Measurements from ENCODE around the gene DDN.
A peak's percentile ranks its signal among the peaks of the same experiment; 100 is the strongest.

The DDN gene

DNA sequence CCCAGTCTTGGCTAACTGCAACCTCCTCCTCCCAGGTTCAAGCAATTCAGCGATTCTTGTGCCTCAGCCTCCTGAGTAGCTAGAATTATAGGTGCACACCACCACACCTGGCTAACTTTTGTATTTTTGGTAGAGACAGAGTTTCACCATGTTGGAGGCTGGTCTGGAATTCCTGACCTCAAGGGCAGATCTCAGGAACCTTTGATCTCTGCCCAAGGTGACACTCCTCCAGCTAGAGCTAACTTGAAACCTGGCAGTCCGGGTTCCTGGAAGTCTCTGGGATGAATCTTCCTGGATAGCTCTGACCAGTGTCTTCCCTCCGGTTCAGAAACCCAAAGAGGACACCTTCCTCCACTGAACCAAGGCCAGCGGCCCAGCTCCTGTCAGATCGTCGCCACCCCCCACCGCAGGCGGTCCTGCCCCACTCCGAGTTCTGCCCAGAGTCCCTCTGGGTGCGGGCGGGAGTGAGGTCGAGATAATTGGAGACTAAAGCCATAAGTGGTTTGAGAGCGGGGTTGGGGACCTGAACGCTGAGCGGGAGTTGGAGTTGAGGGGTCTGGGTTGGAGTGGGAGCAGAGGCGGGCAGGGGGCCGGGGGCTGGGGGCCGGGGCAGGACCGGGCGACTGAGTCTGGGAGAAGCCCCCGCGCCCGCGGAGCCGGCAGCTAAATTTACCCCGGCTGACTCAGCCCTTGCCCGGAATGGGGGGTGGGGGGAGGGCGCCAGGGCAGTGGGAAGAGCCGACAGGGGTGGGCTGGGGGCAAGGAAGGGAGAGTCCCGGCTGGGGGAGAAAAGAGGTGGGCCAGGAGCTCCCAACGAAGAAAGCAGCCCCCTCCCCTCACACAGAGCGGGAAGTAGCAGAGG, 4.7 kb downstream of the DDN start:
- Histone ChIP-seq H3K4me3 (ENCODE audit: low read depth, low read length) (no peak overlapping the region), H3K9me3 (ENCODE audit: severe bottlenecking) (no peaks in the 10 kb centered on the region), H3K36me3 (no peaks in the 10 kb centered on the region), H3K27ac (no peak overlapping the region), H3K27me3 (ENCODE audit: insufficient read depth, low read depth, severe bottlenecking) (peaks cover 8% of the 10 kb centered on the region)
- DNase-seq: no peak
- TF ChIP-seq, protein P1, sequence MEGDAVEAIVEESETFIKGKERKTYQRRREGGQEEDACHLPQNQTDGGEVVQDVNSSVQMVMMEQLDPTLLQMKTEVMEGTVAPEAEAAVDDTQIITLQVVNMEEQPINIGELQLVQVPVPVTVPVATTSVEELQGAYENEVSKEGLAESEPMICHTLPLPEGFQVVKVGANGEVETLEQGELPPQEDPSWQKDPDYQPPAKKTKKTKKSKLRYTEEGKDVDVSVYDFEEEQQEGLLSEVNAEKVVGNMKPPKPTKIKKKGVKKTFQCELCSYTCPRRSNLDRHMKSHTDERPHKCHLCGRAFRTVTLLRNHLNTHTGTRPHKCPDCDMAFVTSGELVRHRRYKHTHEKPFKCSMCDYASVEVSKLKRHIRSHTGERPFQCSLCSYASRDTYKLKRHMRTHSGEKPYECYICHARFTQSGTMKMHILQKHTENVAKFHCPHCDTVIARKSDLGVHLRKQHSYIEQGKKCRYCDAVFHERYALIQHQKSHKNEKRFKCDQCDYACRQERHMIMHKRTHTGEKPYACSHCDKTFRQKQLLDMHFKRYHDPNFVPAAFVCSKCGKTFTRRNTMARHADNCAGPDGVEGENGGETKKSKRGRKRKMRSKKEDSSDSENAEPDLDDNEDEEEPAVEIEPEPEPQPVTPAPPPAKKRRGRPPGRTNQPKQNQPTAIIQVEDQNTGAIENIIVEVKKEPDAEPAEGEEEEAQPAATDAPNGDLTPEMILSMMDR (IDR thresholded peaks at IDR 0.05; ENCODE audit: low read depth, low read length): no peak

DNA sequence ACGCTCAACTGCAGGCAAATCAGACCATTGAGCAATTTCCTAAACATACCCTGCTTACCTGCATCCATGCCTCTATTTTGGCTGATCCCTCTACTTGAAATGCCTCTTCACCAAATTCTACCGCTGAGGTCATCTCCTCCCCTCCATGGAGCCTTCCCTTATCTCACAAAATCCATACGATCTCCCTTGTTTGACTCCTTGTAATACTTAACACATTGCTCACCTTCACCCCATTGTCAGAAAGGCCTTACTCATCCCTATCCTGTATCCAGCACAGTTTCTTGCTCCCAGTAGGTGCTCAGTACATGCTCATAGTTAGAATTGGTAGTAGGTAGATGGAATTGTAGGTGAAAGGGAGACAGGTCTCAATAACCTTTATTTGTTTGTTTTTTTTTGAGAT, 5.4 kb downstream of the DDN start:
- DNase-seq: no peak
- no peak overlapping the region for H3K4me3 ChIP-seq (ENCODE audit: low read depth, low read length)
- no peak overlapping the region for H3K27ac ChIP-seq
- TF ChIP-seq, protein P1 (IDR thresholded peaks at IDR 0.05; ENCODE audit: low read depth, low read length): no peak
- no peaks in the 10 kb centered on the region for H3K9me3 ChIP-seq (ENCODE audit: severe bottlenecking)
- H3K27me3 ChIP-seq (ENCODE audit: insufficient read depth, low read depth, severe bottlenecking): peaks cover 8% of the 10 kb centered on the region
- no peaks in the 10 kb centered on the region for H3K36me3 ChIP-seq

DNA sequence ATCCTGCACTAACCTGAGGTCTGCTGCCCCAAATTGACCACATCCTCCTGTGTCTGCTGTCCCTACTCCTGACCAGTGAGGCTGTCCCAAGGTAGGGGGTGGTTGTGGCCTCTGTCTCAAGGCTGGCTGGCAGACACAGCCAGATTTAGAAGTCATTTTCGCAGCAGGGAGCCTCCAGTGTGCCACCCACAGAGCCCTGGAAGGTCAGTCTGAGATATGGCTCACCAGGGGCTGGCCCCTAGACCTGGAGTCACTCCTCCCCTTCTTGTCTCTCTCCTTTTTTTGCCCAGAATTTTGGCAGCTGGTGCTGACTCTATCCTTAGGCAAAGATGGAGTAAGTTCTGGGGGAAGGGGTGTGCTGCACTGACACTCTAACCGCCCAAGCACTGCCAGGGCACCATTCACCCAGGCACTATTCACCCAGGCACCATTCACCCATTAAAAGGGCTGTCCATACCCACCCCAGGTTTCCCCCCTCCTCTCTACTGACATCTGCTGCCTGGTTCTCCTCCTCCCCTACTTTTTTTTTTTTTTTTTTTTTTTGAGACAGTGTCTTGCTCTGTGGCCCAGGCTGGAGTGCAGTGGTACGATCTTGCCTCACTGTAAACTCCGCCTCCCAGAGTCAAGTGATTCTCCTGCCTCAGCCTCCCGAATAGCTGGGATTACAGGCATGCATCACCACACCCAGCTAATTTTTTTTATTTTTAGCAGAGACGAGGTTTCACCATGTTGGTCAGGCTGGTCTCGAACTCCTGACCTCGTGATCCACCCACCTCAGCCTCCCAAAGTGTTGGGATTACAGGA, 7.7 kb downstream of the DDN start:
- Histone ChIP-seq H3K27ac (no peak overlapping the region), H3K36me3 (no peaks in the 10 kb centered on the region), H3K27me3 (ENCODE audit: insufficient read depth, low read depth, severe bottlenecking) (no peaks in the 10 kb centered on the region), H3K4me3 (ENCODE audit: low read depth, low read length) (no peak overlapping the region), H3K9me3 (ENCODE audit: severe bottlenecking) (no peaks in the 10 kb centered on the region)
- DNase-seq: no peak
- TF ChIP-seq, protein P1 (IDR thresholded peaks at IDR 0.05; ENCODE audit: low read depth, low read length): no peak

DNA sequence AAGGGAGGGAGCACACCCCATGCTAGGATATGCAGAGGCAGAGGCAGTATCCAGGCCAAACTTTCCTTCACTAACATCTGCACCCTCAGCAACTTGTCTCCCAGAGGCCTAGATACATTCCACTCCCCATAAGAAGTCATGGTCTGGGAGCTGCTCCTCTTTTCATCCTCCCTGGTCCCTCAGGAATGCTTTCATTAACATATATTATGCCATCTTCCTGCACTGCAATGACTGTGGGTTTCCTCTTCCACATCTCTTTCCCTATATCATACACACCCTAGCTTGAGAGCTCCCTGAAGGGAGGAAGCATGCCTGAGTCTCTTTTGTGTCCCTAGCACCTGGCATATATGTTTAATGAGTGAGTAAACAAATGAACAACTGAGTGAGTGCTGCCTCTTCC, 8.6 kb downstream of the DDN start:
- DNase-seq: no peak
- H3K27me3 ChIP-seq (ENCODE audit: insufficient read depth, low read depth, severe bottlenecking): no peaks in the 10 kb centered on the region
- H3K9me3 ChIP-seq (ENCODE audit: severe bottlenecking): no peaks in the 10 kb centered on the region

DNA sequence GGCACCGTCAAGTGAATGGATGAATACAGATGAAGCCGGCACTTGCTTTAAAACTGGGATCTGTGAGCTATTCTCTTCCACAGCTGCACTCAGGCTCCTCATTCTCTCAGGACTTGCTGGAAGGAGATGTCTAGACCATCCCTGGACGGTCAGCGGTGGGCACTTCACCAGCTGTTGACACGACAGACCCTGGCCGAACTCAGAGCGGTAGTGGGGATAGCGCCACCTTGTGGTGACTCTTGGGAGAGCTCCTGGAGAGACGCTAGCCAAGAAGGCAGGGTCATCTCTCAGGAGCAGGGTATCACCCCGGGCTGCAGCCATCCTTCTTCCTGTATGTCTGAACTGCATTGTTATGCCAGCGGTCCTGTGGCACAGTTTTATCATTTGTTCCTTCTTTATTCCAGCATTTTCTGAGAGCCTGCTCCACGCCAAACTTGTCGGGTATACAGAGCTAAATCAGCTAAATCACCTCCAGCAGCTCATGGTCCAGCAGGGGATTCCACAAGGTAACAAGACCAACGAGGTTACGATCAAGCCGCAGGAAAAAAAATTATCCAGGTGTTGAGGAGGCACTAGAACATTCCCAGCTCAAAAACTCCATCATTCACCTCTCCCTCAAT, 11.0 kb downstream of the DDN start:
- TF ChIP-seq, protein P1 (IDR thresholded peaks at IDR 0.05; ENCODE audit: low read depth, low read length): peak; percentile 95
- H3K27me3 ChIP-seq (ENCODE audit: insufficient read depth, low read depth, severe bottlenecking): no peaks in the 10 kb centered on the region
- no peaks in the 10 kb centered on the region for H3K36me3 ChIP-seq
- no peak overlapping the region for H3K4me3 ChIP-seq (ENCODE audit: low read depth, low read length)
- peak; percentile 75 for DNase-seq
- no peak overlapping the region for H3K27ac ChIP-seq
- H3K9me3 ChIP-seq (ENCODE audit: severe bottlenecking): no peaks in the 10 kb centered on the region

More for the DNA sequence above, 8.6 kb downstream of the DDN start:
- Histone ChIP-seq H3K36me3 (no peaks in the 10 kb centered on the region), H3K27ac (no peak overlapping the region), H3K4me3 (ENCODE audit: low read depth, low read length) (no peak overlapping the region)
- TF ChIP-seq, protein P1 (IDR thresholded peaks at IDR 0.05; ENCODE audit: low read depth, low read length): no peak
